Measurements from ENCODE around the gene SCGB1C1.

Gene SCGB1C1

GRCh38 chr11:208181-208916, 15.5 kb downstream of the SCGB1C1 start:
- Histone ChIP-seq H3F3A (ENCODE audit: insufficient read depth, low read length) (peaks cover 10% of the 10 kb centered on the region), H3K27ac (ENCODE audit: low read length) (peak overlapping the region; percentile 100), H3K36me3 (replicated peaks; ENCODE audit: insufficient read depth, low read length) (peaks cover 14% of the 10 kb centered on the region), H4K20me1 (ENCODE audit: insufficient read depth, low read length) (no peaks in the 10 kb centered on the region; the same call in 1 of the 2 replicates), H3K9me2 (replicated peaks; ENCODE audit: insufficient read depth, low read length) (no peaks in the 10 kb centered on the region), H2AFZ (ENCODE audit: low read length) (peak overlapping the region; percentile 72), H3K27me3 (replicated peaks; ENCODE audit: insufficient read depth, low read length) (no peaks in the 10 kb centered on the region), H3K9me3 (replicated peaks; ENCODE audit: insufficient read depth, low read length) (no peaks in the 10 kb centered on the region), H3K4me2 (ENCODE audit: low read depth, low read length) (peak overlapping the region; percentile 97), H3K4me3 (ENCODE audit: low read length) (peak overlapping the region; percentile 97), H3K79me2 (ENCODE audit: low read length) (peaks cover 61% of the 10 kb centered on the region), H3K4me1 (ENCODE audit: low read length) (peaks cover 16% of the 10 kb centered on the region), H3K9ac (ENCODE audit: low read length) (peak overlapping the region; percentile 98)
- DNase-seq, result peak; percentile 87
- no peak for TF ChIP-seq EZH2 (optimal IDR thresholded peaks at IDR 0.05; ENCODE audit: low read depth, low read length)

- Histone ChIP-seq H3K36me3 (replicated peaks; ENCODE audit: insufficient read depth, low read length) (peaks cover 15% of the 10 kb centered on the region), H3K4me1 (ENCODE audit: low read length) (peaks cover 16% of the 10 kb centered on the region)
These were observed 16.0 kb downstream of the SCGB1C1 start for GRCh38 chr11:208917-209260.

DNA sequence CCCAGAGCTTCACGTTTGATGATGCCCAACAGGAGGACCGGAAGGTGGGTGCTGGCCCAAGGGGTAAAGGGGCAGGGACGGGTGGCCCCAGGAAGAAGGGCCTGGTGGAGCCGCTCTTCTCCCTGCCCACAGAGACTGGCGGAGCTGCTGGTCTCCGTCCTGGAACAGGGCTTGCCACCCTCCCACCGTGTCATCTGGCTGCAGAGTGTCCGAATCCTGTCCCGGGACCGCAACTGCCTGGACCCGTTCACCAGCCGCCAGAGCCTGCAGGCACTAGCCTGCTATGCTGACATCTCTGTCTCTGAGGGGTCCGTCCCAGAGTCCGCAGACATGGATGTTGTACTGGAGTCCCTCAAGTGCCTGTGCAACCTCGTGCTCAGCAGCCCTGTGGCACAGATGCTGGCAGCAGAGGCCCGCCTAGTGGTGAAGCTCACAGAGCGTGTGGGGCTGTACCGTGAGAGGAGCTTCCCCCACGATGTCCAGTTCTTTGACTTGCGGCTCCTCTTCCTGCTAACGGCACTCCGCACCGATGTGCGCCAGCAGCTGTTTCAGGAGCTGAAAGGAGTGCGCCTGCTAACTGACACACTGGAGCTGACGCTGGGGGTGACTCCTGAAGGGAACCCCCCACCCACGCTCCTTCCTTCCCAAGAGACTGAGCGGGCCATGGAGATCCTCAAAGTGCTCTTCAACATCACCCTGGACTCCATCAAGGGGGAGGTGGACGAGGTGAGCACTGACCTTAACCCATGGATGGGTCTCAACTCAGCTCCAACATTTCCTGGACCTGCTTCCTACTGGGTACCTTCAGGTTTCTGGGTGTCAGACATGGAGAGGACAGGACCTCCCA, 16.6 kb downstream of the SCGB1C1 start:
- 0 out of 2 replicates have a peak overlapping the region, but pooled peaks have one; percentile 20 for H2AFZ ChIP-seq (ENCODE audit: low read length)
- no peaks in the 10 kb centered on the region for H3K27me3 ChIP-seq (replicated peaks; ENCODE audit: insufficient read depth, low read length)
- no peaks in the 10 kb centered on the region for H3K9me3 ChIP-seq (replicated peaks; ENCODE audit: insufficient read depth, low read length)
- peaks cover 16% of the 10 kb centered on the region for H3K4me1 ChIP-seq (ENCODE audit: low read length)
- H3K9me2 ChIP-seq (replicated peaks; ENCODE audit: insufficient read depth, low read length), result no peaks in the 10 kb centered on the region
- H4K20me1 ChIP-seq (ENCODE audit: insufficient read depth, low read length), result no peaks in the 10 kb centered on the region
- peaks cover 10% of the 10 kb centered on the region for H3F3A ChIP-seq (ENCODE audit: insufficient read depth, low read length)
- no peak overlapping the region for H3K27ac ChIP-seq (ENCODE audit: low read length)
- no peak for DNase-seq
- TF ChIP-seq, protein P1, sequence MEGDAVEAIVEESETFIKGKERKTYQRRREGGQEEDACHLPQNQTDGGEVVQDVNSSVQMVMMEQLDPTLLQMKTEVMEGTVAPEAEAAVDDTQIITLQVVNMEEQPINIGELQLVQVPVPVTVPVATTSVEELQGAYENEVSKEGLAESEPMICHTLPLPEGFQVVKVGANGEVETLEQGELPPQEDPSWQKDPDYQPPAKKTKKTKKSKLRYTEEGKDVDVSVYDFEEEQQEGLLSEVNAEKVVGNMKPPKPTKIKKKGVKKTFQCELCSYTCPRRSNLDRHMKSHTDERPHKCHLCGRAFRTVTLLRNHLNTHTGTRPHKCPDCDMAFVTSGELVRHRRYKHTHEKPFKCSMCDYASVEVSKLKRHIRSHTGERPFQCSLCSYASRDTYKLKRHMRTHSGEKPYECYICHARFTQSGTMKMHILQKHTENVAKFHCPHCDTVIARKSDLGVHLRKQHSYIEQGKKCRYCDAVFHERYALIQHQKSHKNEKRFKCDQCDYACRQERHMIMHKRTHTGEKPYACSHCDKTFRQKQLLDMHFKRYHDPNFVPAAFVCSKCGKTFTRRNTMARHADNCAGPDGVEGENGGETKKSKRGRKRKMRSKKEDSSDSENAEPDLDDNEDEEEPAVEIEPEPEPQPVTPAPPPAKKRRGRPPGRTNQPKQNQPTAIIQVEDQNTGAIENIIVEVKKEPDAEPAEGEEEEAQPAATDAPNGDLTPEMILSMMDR (IDR thresholded peaks at IDR 0.05; ENCODE audit: low read length), result no peak
- TF ChIP-seq EZH2 (optimal IDR thresholded peaks at IDR 0.05; ENCODE audit: low read depth, low read length) (no peak), EZH2phosphoT487 (IDR thresholded peaks at IDR 0.05; ENCODE audit: low read length) (no peak)
- H3K4me3 ChIP-seq (ENCODE audit: low read length), result peak overlapping the region; percentile 97
- H3K36me3 ChIP-seq (replicated peaks; ENCODE audit: insufficient read depth, low read length), result peaks cover 18% of the 10 kb centered on the region
- H3K79me2 ChIP-seq (ENCODE audit: low read length), result peaks cover 61% of the 10 kb centered on the region
- peak overlapping the region; percentile 97 for H3K4me2 ChIP-seq (ENCODE audit: low read depth, low read length)
- peak overlapping the region; percentile 98 for H3K9ac ChIP-seq (ENCODE audit: low read length)

More at GRCh38 chr11:208917-209260, 16.0 kb downstream of the SCGB1C1 start:
- no peaks in the 10 kb centered on the region; the same call in 1 of the 2 replicates for H4K20me1 ChIP-seq (ENCODE audit: insufficient read depth, low read length)
- peak overlapping the region; percentile 97 for H3K4me2 ChIP-seq (ENCODE audit: low read depth, low read length)
- peak overlapping the region; percentile 97 for H3K4me3 ChIP-seq (ENCODE audit: low read length)
- no peaks in the 10 kb centered on the region for H3K27me3 ChIP-seq (replicated peaks; ENCODE audit: insufficient read depth, low read length)
- H3K9me2 ChIP-seq (replicated peaks; ENCODE audit: insufficient read depth, low read length), result no peaks in the 10 kb centered on the region
- H3K9me3 ChIP-seq (replicated peaks; ENCODE audit: insufficient read depth, low read length), result no peaks in the 10 kb centered on the region
- H3K27ac ChIP-seq (ENCODE audit: low read length), result no peak overlapping the region; the same call in 1 of the 2 replicates
- H3K9ac ChIP-seq (ENCODE audit: low read length), result peak overlapping the region; percentile 98
- DNase-seq, result no peak
- TF ChIP-seq EZH2phosphoT487 (IDR thresholded peaks at IDR 0.05; ENCODE audit: low read length), result no peak
- TF ChIP-seq, protein P1 (IDR thresholded peaks at IDR 0.05; ENCODE audit: low read length), result no peak
- no peak for TF ChIP-seq EZH2 (optimal IDR thresholded peaks at IDR 0.05; ENCODE audit: low read depth, low read length)
- H3F3A ChIP-seq (ENCODE audit: insufficient read depth, low read length), result peaks cover 10% of the 10 kb centered on the region
- H2AFZ ChIP-seq (ENCODE audit: low read length), result peak overlapping the region; percentile 20; the same call in 1 of the 2 replicates
- peaks cover 61% of the 10 kb centered on the region for H3K79me2 ChIP-seq (ENCODE audit: low read length)

Data from MM.1S (cell line).